Motor neuron (in vitro differentiated cells): ENCODE results near the gene MXRA8. TPM values are rescaled to one million over a fixed set of nuclear protein-coding genes. Genes with fewer than 3 reads are reported as not detected.
"Not testable (repeated sequence)": the region's sequence is repeated elsewhere in the genome, so short reads cannot be mapped to it uniquely, and the experiment has no call there.

Experiments used
- ATAC-seq, 8 experiments: fragments of 200-7000 bp; cut with Tn5 transposase; replicated peaks in 6 of 8; 2 replicates each; pipeline ENCODE4 v1.8.0; 2021; ENCODE audit warnings: mild to moderate bottlenecking in 8 of 8, moderate library complexity in 8 of 8
- H3K27ac ChIP-seq, 2 donors: fragments of 250-450 bp; sonication (Bioruptor Pico); 2 replicates each; pipeline ENCODE4 v1.9.0; 2021; ENCODE audit warnings: antibody characterized with exemption in 2 of 2, mild to moderate bottlenecking in 2 of 2, moderate library complexity in 1 of 2
- H3K4me1 ChIP-seq, 2 donors: fragments of 250-450 bp; sonication (Bioruptor Pico); replicated peaks in 1 of 2; 2 replicates each; pipeline ENCODE4 v1.6.1; 2021; ENCODE audit warnings: antibody characterized with exemption in 2 of 2, mild to moderate bottlenecking in 2 of 2, moderate library complexity in 1 of 2
- H3K4me3 ChIP-seq, 5 donors: fragments of 250-450 bp; sonication (Bioruptor Pico); 2 replicates each; pipeline ENCODE4 v1.9.0; 2021; ENCODE audit warnings: antibody characterized with exemption in 5 of 5, mild to moderate bottlenecking in 5 of 5, moderate library complexity in 4 of 5
- WGBS, 10 experiments: fragments of 450-650 bp; shearing (Covaris generic); methylation state at CpG; one replicate each; pipeline ENCODE4 v1.0.0; 2022; 5-methylcytosine and 5-hydroxymethylcytosine counted together
- in situ Hi-C, 9 experiments: fragments of 400-800 bp; cut with MboI; loops; one replicate each; pipeline ENCODE4 v1.15.0; 2021; ENCODE audit warnings: low sequenced_read_pairs in 9 of 9, low pct_unique_long_range_greater_than_20kb in 2 of 9; ENCODE audit not compliant: unreplicated experiment in 9 of 9
- total RNA-seq, 8 experiments: library from RNA; unstranded; fragments of 300-600 nt; gene quantifications; 2 replicates each; pipeline versions ENCODE4 v1.2.3 to v1.2.4, GENCODE V29; 2022

MXRA8 gene, protein sequence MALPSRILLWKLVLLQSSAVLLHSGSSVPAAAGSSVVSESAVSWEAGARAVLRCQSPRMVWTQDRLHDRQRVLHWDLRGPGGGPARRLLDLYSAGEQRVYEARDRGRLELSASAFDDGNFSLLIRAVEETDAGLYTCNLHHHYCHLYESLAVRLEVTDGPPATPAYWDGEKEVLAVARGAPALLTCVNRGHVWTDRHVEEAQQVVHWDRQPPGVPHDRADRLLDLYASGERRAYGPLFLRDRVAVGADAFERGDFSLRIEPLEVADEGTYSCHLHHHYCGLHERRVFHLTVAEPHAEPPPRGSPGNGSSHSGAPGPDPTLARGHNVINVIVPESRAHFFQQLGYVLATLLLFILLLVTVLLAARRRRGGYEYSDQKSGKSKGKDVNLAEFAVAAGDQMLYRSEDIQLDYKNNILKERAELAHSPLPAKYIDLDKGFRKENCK
- total RNA-seq, result 100 to 1,000 TPM in 2 of 8 experiments, 10 to 100 TPM in 6; 13.2 to 115 (median 34.5) TPM

GRCh38 chr1:1358433-1359271 lies at the start of gene MXRA8:
MXRA8 (minus strand) TSS chr1:1358555; CDS start chr1:1358504, 51 bp downstream.
- in situ Hi-C loops, result no loop called here
- H3K27ac ChIP-seq, result peak within 1 kb of the TSS; percentile 26 to 76
- peaks cover 49 to 63% of the 10 kb centered on the region in 2 donors for H3K4me1 ChIP-seq
- 48 to 94% (median 85%) methylated on average over 2 to 7 of the region's 29 CpGs; no CpG with 5 or more reads in 7 of the 10 experiments for WGBS, 10 experiments
- peak; percentile 38 to 77 (median 62) for ATAC-seq
- peak within 1 kb of the TSS in 4 of 5 donors; percentile 14 to 28 (median 18) for H3K4me3 ChIP-seq

GRCh38 chr1:1407636-1408318 lies 49.4 kb upstream of the MXRA8 start:
- Histone ChIP-seq H3K27ac (peak overlapping the region; percentile 90 to 98), H3K4me3 (peak overlapping the region; percentile 82 to 99 (median 90)), H3K4me1 (peaks cover 33 to 43% of the 10 kb centered on the region in 2 donors)
- in situ Hi-C loops, result no loop called here
- ATAC-seq, result peak in 7 of 8 experiments; percentile 11 to 63 (median 22)
- WGBS, 10 experiments, result 0 to 46% (median 13%) methylated on average over 3 to 34 of the region's 41 CpGs; no CpG with 5 or more reads in 3 of the 10 experiments

GRCh38 chr1:1406821-1407635 lies 48.7 kb upstream of the MXRA8 start, which contains the start of gene MRPL20:
MRPL20 (minus strand) TSS chr1:1407293; CDS start chr1:1407217, 76 bp downstream.
- WGBS, 10 experiments, result 0 to 5% (median 2%) methylated on average over 8 to 51 of the region's 98 CpGs; no CpG with 5 or more reads in 6 of the 10 experiments
- in situ Hi-C loops, result no loop called here
- Histone ChIP-seq H3K4me3 (peak within 1 kb of the TSS; percentile 82 to 99 (median 90)), H3K27ac (peak within 1 kb of the TSS; percentile 90 to 98), H3K4me1 (peaks cover 33 to 43% of the 10 kb centered on the region in 2 donors)
- ATAC-seq, result peak; percentile 88 to 96 (median 94)

DNA sequence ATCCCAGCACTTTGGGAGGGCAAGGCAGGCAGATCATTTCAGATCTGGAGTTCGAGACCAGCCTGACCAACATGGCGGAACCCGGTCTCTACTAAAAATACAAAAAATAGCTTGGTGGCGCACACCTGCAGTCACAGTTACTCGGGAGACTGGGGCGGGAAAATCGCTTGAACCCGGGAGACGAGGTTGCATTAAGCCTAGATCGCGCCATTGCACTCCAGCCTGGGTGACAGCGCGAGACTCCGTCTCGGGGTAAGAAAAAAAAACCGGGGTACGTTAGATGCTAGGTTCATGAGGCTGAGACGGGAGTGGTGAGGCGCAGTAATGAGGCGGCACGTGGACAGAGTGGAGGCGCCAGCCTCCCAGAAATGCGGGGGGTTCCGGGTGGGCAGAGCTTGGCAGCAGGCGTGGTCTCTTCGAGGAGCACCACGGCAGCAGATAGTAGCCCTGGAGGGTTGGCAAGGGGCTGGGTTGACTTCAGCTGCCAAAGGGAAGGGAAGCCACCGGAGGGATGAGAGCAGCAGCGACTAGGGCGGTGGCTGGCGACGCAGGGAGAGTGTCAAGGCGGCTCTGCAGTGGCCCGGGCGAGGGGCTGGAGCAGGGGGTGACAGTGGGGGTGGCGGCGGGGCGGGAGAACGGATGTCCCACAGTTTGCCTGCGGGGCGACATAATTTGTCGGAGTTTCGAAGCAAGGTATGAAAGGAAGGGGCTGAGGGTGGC lies 47.9 kb upstream of the MXRA8 start:
- ATAC-seq, result peak in 2 of 8 experiments; percentile 2
- in situ Hi-C loops, result no loop called here
- H3K4me3 ChIP-seq, result peak overlapping the region; percentile 82 to 99 (median 90)
- peaks cover 33 to 43% of the 10 kb centered on the region in 2 donors for H3K4me1 ChIP-seq
- H3K27ac ChIP-seq, result peak overlapping the region; percentile 90 to 98
- WGBS, 10 experiments, result 38 to 90% (median 66%) methylated on average over 6 to 30 of the region's 43 CpGs; no CpG with 5 or more reads in 2 of the 10 experiments

DNA sequence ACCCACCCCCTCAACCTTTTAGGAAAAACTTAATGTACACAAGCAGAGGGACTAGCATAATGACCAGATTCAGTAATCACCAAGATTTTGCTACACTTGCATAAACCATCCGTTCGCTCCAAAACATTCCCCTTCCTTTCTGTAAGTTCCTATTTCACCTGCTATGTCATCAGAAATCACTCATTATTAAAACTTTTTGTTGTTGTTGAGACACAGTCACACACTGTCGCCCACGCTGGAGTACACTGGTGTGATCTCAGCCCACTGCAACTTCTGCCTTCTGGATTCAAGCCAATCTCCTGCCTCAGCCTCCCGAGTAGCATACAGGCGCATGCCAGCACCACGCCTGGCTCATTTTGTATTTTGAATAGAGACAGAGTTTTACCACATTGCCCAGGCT lies 45.3 kb upstream of the MXRA8 start:
- in situ Hi-C loops, result no loop called here
- 20 to 100% (median 94%) methylated on average over 2 to 7 of the region's 7 CpGs; no CpG with 5 or more reads in 1 of the 10 experiments for WGBS, 10 experiments

DNA sequence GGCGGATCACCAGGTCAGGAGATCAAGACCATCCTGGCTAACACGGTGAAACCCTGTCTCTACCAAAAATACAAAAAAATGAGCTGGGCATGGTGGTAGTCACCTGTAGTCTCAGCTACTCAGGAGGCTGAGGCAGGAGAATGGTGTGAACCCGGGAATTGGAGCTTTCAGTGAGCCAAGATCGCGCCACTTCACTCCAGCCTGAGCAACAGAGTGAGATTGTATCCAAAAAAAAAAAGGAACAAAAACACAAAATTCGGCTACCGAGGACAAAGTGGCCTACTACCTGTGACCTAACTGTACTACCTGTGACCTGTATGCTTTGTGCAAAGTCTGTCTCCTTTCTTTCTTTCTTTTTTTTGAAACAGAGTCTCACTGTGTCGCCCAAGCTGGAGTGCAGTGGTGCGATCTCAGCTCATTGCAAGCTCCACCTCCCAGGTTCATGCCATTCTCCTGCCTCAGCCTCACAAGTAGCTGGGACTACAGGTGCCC lies 44.6 kb upstream of the MXRA8 start:
- H3K4me3 ChIP-seq, H3K27ac ChIP-seq, ATAC-seq, in situ Hi-C loops: not testable (repeated sequence)
- 81 to 100% (median 98%) methylated on average over 1 to 9 of the region's 9 CpGs; no CpG with 5 or more reads in 3 of the 10 experiments for WGBS, 10 experiments
- H3K4me1 ChIP-seq, result peaks cover 21% of the 10 kb centered on the region in 2 donors

More for the DNA sequence above, 45.3 kb upstream of the MXRA8 start:
- no peak overlapping the region for H3K4me3 ChIP-seq
- no peak for ATAC-seq
- H3K27ac ChIP-seq, result no peak overlapping the region
- peaks cover 24 to 26% of the 10 kb centered on the region in 2 donors for H3K4me1 ChIP-seq

- no peak overlapping the region for H3K4me3 ChIP-seq
- ATAC-seq, result no peak
- no peak overlapping the region for H3K27ac ChIP-seq
- H3K4me1 ChIP-seq, result peaks cover 24 to 27% of the 10 kb centered on the region in 2 donors
- WGBS, 10 experiments, result 79 to 100% (median 83%) methylated on average over 1 to 17 of the region's 20 CpGs; no CpG with 5 or more reads in 1 of the 10 experiments
- in situ Hi-C loops, result no loop called here
Measured at GRCh38 chr1:1402072-1402900, 43.9 kb upstream of the MXRA8 start.

DNA sequence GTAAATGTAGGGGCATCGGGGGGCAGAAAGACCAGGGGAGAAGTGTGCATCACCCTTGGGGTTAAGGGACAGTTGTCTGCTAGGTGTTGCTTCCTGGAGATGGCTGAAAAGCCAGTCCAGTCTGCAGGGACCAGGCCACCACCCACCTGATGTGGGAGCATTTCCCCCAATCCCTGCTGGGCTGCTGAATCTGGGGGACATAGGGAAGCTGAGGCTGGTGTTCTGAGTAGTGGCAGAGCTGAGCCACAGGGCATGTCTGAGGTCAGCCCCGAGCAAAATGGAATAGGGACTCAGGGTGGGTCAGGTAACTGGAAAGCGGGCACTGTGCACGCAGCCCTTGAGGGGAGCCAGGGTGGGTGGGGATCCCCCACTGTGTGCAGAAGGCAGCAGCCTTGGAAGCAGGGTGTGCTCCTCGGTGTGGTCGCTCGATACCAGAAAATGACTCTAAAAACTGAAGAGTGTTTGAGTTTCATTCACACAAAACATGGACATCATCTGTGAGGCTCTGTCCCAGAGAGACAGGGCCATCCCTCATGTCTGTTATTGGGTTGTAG lies 43.2 kb upstream of the MXRA8 start:
- H3K27ac ChIP-seq, result no peak overlapping the region
- WGBS, 10 experiments, result 96 to 100% methylated on average over 3 to 4 of the region's 7 CpGs; no CpG with 5 or more reads in 8 of the 10 experiments
- no peak overlapping the region for H3K4me3 ChIP-seq
- no peak for ATAC-seq
- H3K4me1 ChIP-seq, result peaks cover 24 to 27% of the 10 kb centered on the region in 2 donors
- in situ Hi-C loops, result no loop called here

GRCh38 chr1:1400576-1401456 lies 42.5 kb upstream of the MXRA8 start:
- Histone ChIP-seq H3K27ac (no peak overlapping the region), H3K4me1 (peaks cover 18 to 21% of the 10 kb centered on the region in 2 donors), H3K4me3 (peak overlapping the region; percentile 72 to 99 (median 98))
- ATAC-seq, result no peak
- WGBS, 10 experiments, result 20 to 97% (median 88%) methylated on average over 1 to 18 of the region's 22 CpGs; no CpG with 5 or more reads in 2 of the 10 experiments
- in situ Hi-C loops, result no loop called here
